ENCODE results near the gene MST1.

DNA sequence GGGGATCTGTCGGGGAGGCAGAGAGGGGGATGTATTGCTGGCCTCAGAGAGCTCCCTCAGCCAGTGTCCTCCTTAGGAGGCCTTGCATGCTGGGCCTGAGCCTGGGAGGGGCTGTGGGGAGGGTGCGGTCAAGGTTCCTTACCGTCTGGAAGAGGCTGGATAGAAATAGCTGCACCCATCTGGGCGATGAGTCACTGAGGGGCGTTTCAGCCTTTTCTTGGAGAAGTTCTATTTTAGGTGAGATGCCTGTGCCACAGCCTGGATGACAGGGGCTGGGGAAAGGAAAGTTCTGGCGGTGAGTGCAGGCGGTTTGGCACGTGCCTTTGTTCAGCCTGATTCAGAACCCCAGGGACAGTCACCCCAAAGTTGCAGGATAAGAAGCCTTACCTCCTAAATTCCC, 50.8 kb downstream of the MST1 start:
- TF ChIP-seq, protein P1, sequence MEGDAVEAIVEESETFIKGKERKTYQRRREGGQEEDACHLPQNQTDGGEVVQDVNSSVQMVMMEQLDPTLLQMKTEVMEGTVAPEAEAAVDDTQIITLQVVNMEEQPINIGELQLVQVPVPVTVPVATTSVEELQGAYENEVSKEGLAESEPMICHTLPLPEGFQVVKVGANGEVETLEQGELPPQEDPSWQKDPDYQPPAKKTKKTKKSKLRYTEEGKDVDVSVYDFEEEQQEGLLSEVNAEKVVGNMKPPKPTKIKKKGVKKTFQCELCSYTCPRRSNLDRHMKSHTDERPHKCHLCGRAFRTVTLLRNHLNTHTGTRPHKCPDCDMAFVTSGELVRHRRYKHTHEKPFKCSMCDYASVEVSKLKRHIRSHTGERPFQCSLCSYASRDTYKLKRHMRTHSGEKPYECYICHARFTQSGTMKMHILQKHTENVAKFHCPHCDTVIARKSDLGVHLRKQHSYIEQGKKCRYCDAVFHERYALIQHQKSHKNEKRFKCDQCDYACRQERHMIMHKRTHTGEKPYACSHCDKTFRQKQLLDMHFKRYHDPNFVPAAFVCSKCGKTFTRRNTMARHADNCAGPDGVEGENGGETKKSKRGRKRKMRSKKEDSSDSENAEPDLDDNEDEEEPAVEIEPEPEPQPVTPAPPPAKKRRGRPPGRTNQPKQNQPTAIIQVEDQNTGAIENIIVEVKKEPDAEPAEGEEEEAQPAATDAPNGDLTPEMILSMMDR (IDR thresholded peaks at IDR 0.05; ENCODE audit: low read length): no peak
- TF ChIP-seq EZH2 (IDR thresholded peaks at IDR 0.05; ENCODE audit: borderline replicate concordance, low read length): no peak
